ENCODE measurements around the gene CSK. TPM values are rescaled to one million over a fixed set of nuclear protein-coding genes. Genes with fewer than 3 reads are reported as not detected.

The CSK gene
- total RNA-seq, 1 donor from 2014 or later, result 13.6 TPM

DNA sequence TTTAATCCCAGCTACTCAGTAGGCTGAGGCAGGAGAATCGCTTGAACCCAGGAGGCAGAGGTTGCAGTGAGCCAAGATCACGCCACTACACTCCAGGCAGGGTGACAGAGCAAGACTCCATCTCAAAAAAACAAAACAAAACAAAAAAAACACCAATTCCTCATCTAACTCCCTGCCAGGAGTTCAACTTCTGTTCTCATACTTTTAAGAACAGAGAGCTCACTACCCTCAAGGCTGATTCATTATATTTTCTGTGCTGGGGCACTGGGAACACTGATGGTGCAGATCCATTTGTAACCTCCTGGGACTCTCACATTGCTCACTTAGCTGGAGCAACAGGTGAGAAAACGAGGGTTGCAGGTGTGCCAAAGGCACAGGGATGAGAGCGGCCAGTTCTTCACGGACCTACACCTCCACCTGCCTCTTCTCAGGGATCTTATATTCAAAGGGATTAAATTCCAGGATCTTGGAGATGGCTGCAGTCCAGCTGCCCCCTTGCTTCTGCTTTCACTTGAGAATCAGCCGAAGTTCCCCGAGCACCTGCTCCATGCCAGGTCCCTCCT, 12.3 kb upstream of the CSK start:
- Histone ChIP-seq H3K27me3 (ENCODE audit: control insufficient read depth in 3 of 3, insufficient read depth in 3 of 3, low read length in 3 of 3) (peaks cover 0 to 11% (median 5%) of the 10 kb centered on the region in 3 donors), H3K9me3 (ENCODE audit: control insufficient read depth in 3 of 3, low read length in 3 of 3) (no peaks in the 10 kb centered on the region), H3K4me3 (ENCODE audit: low read length in 3 of 3) (no peak overlapping the region), H3K4me1 (ENCODE audit: control insufficient read depth in 3 of 3, insufficient read depth in 3 of 3, low read length in 3 of 3) (peaks cover 0 to 14% (median 13%) of the 10 kb centered on the region in 3 donors), H3K27ac (ENCODE audit: low read depth, low read length) (no peak overlapping the region), H3K36me3 (ENCODE audit: control insufficient read depth in 3 of 3, insufficient read depth in 3 of 3, low read length in 3 of 3) (no peaks in the 10 kb centered on the region), H3K9ac (ENCODE audit: low read depth in 1 of 3, low read length in 3 of 3) (peak overlapping the region in 1 of 3 donors; percentile 45)

DNA sequence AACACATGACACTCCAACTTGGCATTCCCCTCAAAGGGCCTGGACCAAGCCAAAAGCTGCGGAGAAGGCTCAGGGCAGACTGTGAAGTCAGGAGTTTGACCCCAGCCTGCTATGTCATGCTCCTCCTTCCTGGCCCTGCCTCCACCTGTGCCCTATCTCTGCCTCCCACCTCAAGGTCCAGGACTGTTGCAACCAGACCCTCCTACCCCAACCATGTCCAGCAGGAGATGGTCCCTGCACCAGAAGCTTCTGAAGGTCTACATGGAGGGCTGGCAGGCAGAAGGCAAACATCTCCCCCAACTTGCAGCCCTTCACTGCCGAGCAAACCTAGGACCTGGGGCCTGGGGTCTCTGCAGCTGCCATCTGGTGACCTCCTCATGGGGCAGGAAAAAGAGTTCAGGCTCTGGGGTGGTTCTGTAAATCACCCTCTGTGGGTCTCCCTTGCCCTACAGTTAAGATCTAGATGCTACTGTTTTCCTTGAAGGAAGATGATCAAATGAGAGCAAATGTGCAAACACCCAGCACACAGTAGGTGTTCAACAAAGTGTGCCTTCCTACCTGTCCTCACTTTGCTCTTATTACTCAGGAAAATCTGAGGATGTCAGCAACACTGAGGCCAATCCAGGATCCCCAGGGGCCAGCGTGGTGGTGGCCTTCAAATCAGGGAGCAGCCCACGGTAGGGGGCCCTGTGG, 11.5 kb upstream of the CSK start:
- Histone ChIP-seq H3K27ac (ENCODE audit: low read depth, low read length) (no peak overlapping the region), H3K9me3 (ENCODE audit: control insufficient read depth in 3 of 3, low read length in 3 of 3) (no peaks in the 10 kb centered on the region), H3K27me3 (ENCODE audit: control insufficient read depth in 3 of 3, insufficient read depth in 3 of 3, low read length in 3 of 3) (peaks cover 0 to 11% (median 5%) of the 10 kb centered on the region in 3 donors), H3K36me3 (ENCODE audit: control insufficient read depth in 3 of 3, insufficient read depth in 3 of 3, low read length in 3 of 3) (no peaks in the 10 kb centered on the region), H3K4me3 (ENCODE audit: low read length in 3 of 3) (no peak overlapping the region), H3K9ac (ENCODE audit: low read depth in 1 of 3, low read length in 3 of 3) (no peak overlapping the region), H3K4me1 (ENCODE audit: control insufficient read depth in 3 of 3, insufficient read depth in 3 of 3, low read length in 3 of 3) (peaks cover 0 to 14% (median 13%) of the 10 kb centered on the region in 3 donors)

- Histone ChIP-seq H3K36me3 (ENCODE audit: control insufficient read depth in 3 of 3, insufficient read depth in 3 of 3, low read length in 3 of 3) (no peaks in the 10 kb centered on the region), H3K9ac (ENCODE audit: low read depth in 1 of 3, low read length in 3 of 3) (no peak overlapping the region), H3K4me3 (ENCODE audit: low read length in 3 of 3) (no peak overlapping the region), H3K9me3 (ENCODE audit: control insufficient read depth in 3 of 3, low read length in 3 of 3) (no peaks in the 10 kb centered on the region), H3K4me1 (ENCODE audit: control insufficient read depth in 3 of 3, insufficient read depth in 3 of 3, low read length in 3 of 3) (peaks cover 10 to 35% (median 26%) of the 10 kb centered on the region in 3 donors), H3K27me3 (ENCODE audit: control insufficient read depth in 3 of 3, insufficient read depth in 3 of 3, low read length in 3 of 3) (no peaks in the 10 kb centered on the region), H3K27ac (ENCODE audit: low read depth, low read length) (no peak overlapping the region)
Measured at GRCh38 chr15:74773329-74773728, 8.6 kb upstream of the CSK start.

DNA sequence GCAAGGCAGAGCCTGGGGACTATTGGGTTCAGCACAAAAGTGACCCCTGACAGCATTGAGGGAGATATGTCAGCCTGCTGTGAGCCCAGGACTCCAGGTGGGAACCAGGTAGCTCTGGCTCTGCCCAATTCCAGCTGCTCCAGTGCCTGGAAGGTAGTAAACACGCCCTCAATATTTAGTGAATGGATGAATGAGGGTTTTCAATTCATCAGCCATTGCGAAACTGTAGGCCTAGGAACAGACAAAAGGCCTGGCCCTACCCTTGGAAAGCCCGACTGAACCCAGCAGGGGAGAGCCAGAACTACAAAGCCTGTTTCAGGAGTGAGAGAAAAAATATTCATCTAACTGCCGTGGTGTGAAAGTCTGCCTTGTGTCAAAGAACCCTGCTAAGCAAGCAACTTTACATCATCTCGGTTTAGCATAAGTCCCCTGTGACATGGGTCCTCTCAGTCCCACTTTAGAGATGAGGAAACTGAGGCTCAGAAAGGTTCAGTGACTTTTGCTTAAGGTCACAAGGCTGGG, 8.1 kb upstream of the CSK start:
- Histone ChIP-seq H3K9me3 (ENCODE audit: control insufficient read depth in 3 of 3, low read length in 3 of 3) (no peaks in the 10 kb centered on the region), H3K4me3 (ENCODE audit: low read length in 3 of 3) (no peak overlapping the region), H3K9ac (ENCODE audit: low read depth in 1 of 3, low read length in 3 of 3) (no peak overlapping the region), H3K27me3 (ENCODE audit: control insufficient read depth in 3 of 3, insufficient read depth in 3 of 3, low read length in 3 of 3) (no peaks in the 10 kb centered on the region), H3K27ac (ENCODE audit: low read depth, low read length) (no peak overlapping the region), H3K4me1 (ENCODE audit: control insufficient read depth in 3 of 3, insufficient read depth in 3 of 3, low read length in 3 of 3) (peaks cover 10 to 35% (median 24%) of the 10 kb centered on the region in 3 donors), H3K36me3 (ENCODE audit: control insufficient read depth in 3 of 3, insufficient read depth in 3 of 3, low read length in 3 of 3) (no peaks in the 10 kb centered on the region)

GRCh38 chr15:74775132-74775562, 6.7 kb upstream of the CSK start:
- no peak overlapping the region for H3K9ac ChIP-seq (ENCODE audit: low read depth in 1 of 3, low read length in 3 of 3)
- no peaks in the 10 kb centered on the region for H3K27me3 ChIP-seq (ENCODE audit: control insufficient read depth in 3 of 3, insufficient read depth in 3 of 3, low read length in 3 of 3)
- no peaks in the 10 kb centered on the region for H3K9me3 ChIP-seq (ENCODE audit: control insufficient read depth in 3 of 3, low read length in 3 of 3)
- H3K27ac ChIP-seq (ENCODE audit: low read depth, low read length), result no peak overlapping the region
- peaks cover 10 to 32% (median 24%) of the 10 kb centered on the region in 3 donors for H3K4me1 ChIP-seq (ENCODE audit: control insufficient read depth in 3 of 3, insufficient read depth in 3 of 3, low read length in 3 of 3)
- no peak overlapping the region for H3K4me3 ChIP-seq (ENCODE audit: low read length in 3 of 3)
- H3K36me3 ChIP-seq (ENCODE audit: control insufficient read depth in 3 of 3, insufficient read depth in 3 of 3, low read length in 3 of 3), result no peaks in the 10 kb centered on the region

GRCh38 chr15:74775894-74776293, 6.0 kb upstream of the CSK start:
- no peaks in the 10 kb centered on the region for H3K36me3 ChIP-seq (ENCODE audit: control insufficient read depth in 3 of 3, insufficient read depth in 3 of 3, low read length in 3 of 3)
- H3K9me3 ChIP-seq (ENCODE audit: control insufficient read depth in 3 of 3, low read length in 3 of 3), result no peaks in the 10 kb centered on the region
- no peak overlapping the region for H3K9ac ChIP-seq (ENCODE audit: low read depth in 1 of 3, low read length in 3 of 3)
- no peaks in the 10 kb centered on the region for H3K27me3 ChIP-seq (ENCODE audit: control insufficient read depth in 3 of 3, insufficient read depth in 3 of 3, low read length in 3 of 3)
- H3K4me3 ChIP-seq (ENCODE audit: low read length in 3 of 3), result no peak overlapping the region
- no peak overlapping the region for H3K27ac ChIP-seq (ENCODE audit: low read depth, low read length)
- peaks cover 10 to 34% (median 24%) of the 10 kb centered on the region in 3 donors for H3K4me1 ChIP-seq (ENCODE audit: control insufficient read depth in 3 of 3, insufficient read depth in 3 of 3, low read length in 3 of 3)

DNA sequence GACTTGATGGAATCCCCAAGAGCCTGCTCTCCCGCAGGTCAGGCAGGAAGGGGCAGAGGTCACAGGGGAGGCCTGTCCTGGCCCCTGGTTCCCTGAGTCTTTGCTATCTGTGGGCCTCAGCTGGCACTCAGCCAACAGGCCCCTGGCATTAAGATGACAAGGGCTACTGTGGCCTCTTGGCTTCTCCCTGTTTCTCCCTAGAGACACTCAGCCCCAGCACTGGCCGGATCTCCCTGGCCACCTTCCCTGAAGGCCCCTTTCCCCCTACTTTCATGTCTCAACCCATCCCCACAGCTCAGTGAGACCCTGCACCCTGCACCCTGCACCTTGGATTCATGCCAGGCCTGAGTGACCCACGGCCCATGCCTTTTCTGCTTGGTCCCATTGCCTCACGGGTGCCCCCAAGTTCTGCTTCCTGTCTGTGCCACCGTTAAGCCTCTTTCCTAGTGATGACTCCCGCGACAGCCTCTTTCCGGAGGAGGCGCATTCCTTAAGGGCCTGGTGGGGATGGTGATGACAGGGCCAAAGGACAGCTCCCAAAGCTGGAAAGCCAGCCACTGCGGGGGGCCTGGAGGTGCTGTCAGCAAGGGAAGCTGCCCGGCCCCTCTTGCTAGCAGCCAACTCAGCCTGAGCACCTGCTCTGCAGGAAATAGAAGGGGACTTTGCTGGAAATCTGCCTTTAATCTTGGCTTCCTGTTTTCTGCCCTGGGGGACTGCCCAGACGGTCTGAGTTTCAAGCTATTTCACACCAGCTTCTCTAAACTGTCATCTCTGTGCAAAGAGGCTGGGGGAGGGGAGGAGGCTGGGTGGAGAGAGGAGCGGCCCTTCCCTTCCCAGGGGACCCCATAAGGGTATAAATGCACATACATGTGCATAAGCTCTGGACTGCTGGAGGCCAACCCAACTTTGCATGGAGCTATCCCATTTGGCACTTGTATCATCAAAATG, 4.8 kb upstream of the CSK start:
- Histone ChIP-seq H3K4me3 (ENCODE audit: low read length in 3 of 3) (no peak overlapping the region), H3K4me1 (ENCODE audit: control insufficient read depth in 3 of 3, insufficient read depth in 3 of 3, low read length in 3 of 3) (peaks cover 18 to 41% (median 30%) of the 10 kb centered on the region in 3 donors), H3K27me3 (ENCODE audit: control insufficient read depth in 3 of 3, insufficient read depth in 3 of 3, low read length in 3 of 3) (no peaks in the 10 kb centered on the region), H3K9ac (ENCODE audit: low read depth in 1 of 3, low read length in 3 of 3) (peak overlapping the region in 1 of 3 donors; percentile 6), H3K36me3 (ENCODE audit: control insufficient read depth in 3 of 3, insufficient read depth in 3 of 3, low read length in 3 of 3) (no peaks in the 10 kb centered on the region), H3K27ac (ENCODE audit: low read depth, low read length) (peak overlapping the region; percentile 45), H3K9me3 (ENCODE audit: control insufficient read depth in 3 of 3, low read length in 3 of 3) (no peaks in the 10 kb centered on the region)

GRCh38 chr15:74777769-74778598, 3.9 kb upstream of the CSK start:
- H3K27ac ChIP-seq (ENCODE audit: low read depth, low read length), result peak overlapping the region; percentile 19
- no peaks in the 10 kb centered on the region for H3K36me3 ChIP-seq (ENCODE audit: control insufficient read depth in 3 of 3, insufficient read depth in 3 of 3, low read length in 3 of 3)
- no peaks in the 10 kb centered on the region for H3K9me3 ChIP-seq (ENCODE audit: control insufficient read depth in 3 of 3, low read length in 3 of 3)
- peaks cover 23 to 46% (median 35%) of the 10 kb centered on the region in 3 donors for H3K4me1 ChIP-seq (ENCODE audit: control insufficient read depth in 3 of 3, insufficient read depth in 3 of 3, low read length in 3 of 3)
- H3K9ac ChIP-seq (ENCODE audit: low read depth in 1 of 3, low read length in 3 of 3), result peak overlapping the region in 1 of 3 donors; percentile 6
- no peaks in the 10 kb centered on the region for H3K27me3 ChIP-seq (ENCODE audit: control insufficient read depth in 3 of 3, insufficient read depth in 3 of 3, low read length in 3 of 3)
- H3K4me3 ChIP-seq (ENCODE audit: low read length in 3 of 3), result no peak overlapping the region

- Histone ChIP-seq H3K27ac (ENCODE audit: low read depth, low read length) (no peak overlapping the region), H3K9ac (ENCODE audit: low read depth in 1 of 3, low read length in 3 of 3) (no peak overlapping the region), H3K9me3 (ENCODE audit: control insufficient read depth in 3 of 3, low read length in 3 of 3) (no peaks in the 10 kb centered on the region), H3K4me1 (ENCODE audit: control insufficient read depth in 3 of 3, insufficient read depth in 3 of 3, low read length in 3 of 3) (peaks cover 29 to 52% (median 41%) of the 10 kb centered on the region in 3 donors), H3K27me3 (ENCODE audit: control insufficient read depth in 3 of 3, insufficient read depth in 3 of 3, low read length in 3 of 3) (no peaks in the 10 kb centered on the region), H3K4me3 (ENCODE audit: low read length in 3 of 3) (no peak overlapping the region), H3K36me3 (ENCODE audit: control insufficient read depth in 3 of 3, insufficient read depth in 3 of 3, low read length in 3 of 3) (no peaks in the 10 kb centered on the region)
Measured at GRCh38 chr15:74778599-74778970, 3.3 kb upstream of the CSK start.
